ENCODE results near the gene MAP3K20. TPM values are rescaled to one million over a fixed set of nuclear protein-coding genes. Genes with fewer than 3 reads are reported as not detected.
A peak's percentile ranks its signal among the peaks of the same experiment; 100 is the strongest.

Gene MAP3K20
- total and polyA plus RNA-seq, 5 donors, result 86.3 to 327 (median 269) TPM

DNA sequence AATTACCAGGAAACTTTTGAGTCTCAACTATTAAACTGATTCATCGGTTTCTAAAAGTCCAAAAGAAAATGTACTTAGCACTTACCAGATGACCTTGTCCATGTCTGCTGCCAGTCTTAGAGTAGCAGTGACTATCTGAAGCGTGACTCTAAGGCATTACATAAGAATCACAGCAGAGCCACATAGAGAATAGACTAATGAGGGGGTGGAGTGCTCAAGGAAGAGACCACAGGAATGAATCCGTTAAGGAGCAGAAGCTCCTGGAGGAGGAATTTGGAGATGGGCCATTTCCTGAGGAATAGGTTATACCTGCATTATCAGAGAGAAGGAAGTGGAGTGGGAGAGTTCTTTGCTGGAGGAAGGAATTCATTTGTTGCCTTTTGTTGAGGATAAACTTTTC lies 116.0 kb downstream of the MAP3K20 start:
- Histone ChIP-seq H3K4me3 (ENCODE audit: low read length) (no peak overlapping the region), H3K9me3 (ENCODE audit: control insufficient read depth, low read length) (no peaks in the 10 kb centered on the region), H3K27me3 (ENCODE audit: control insufficient read depth, insufficient read depth) (no peaks in the 10 kb centered on the region), H3K27ac (ENCODE audit: low read length) (no peak overlapping the region), H3K4me1 (ENCODE audit: control insufficient read depth, insufficient read depth, low read length) (peaks cover 4% of the 10 kb centered on the region)
- intact Hi-C loops (cut with DNase I), result no loop called here
- WGBS, result 49% methylated on average over 3 of the region's 3 CpGs
- peak; percentile 35 to 69 for ATAC-seq
- no peak for DNase-seq

DNA sequence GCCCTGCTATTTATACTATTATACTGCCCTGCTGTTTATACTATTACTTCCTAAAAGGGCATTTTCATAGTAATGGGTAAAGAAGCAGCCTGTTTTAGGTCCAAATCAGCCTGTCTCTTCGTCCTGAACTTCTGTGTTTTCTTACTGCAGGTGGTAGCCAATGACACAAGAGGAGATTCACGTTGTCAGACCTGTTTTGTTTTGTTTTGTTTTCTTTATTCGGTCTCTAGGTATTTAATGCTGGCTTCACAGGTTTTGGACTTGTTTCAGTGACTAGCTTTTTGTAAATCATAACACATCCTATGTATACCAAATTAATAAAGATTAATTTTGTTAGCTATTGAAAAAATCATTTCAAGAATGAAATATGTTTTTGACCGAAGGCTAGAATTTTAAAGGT lies 116.4 kb downstream of the MAP3K20 start:
- 70% methylated on average over 4 of the region's 4 CpGs for whole genome bisulfite sequencing
- intact Hi-C loops (cut with DNase I), result no loop called here

DNA sequence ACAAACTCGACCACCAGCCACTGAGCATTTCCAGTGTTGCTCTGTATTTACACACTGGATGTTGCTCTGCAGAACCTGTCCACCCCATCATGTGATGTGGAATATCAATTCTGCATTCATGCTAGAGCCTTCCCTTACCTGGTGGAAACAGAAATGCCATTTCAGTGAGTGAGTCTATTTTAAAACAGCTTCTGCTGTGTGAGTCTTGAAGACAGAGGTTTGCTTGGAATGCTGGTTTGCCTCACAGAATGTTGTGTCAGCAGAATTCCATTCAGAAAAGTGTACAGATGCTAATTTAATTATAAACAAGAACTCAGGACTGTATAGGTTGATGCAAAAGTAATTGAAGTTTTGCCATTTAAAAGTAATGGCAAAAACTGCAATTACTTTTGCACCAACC lies 118.3 kb downstream of the MAP3K20 start:
- WGBS, result 87% methylated on average over 1 of the region's 1 CpG
- intact Hi-C loops (cut with DNase I), result no loop called here
- ATAC-seq, result no peak

More for the DNA sequence above, 116.4 kb downstream of the MAP3K20 start:
- Histone ChIP-seq H3K4me1 (ENCODE audit: control insufficient read depth, insufficient read depth, low read length) (peaks cover 6% of the 10 kb centered on the region), H3K27me3 (ENCODE audit: control insufficient read depth, insufficient read depth) (no peaks in the 10 kb centered on the region), H3K9me3 (ENCODE audit: control insufficient read depth, low read length) (no peaks in the 10 kb centered on the region), H3K4me3 (ENCODE audit: low read length) (no peak overlapping the region), H3K27ac (ENCODE audit: low read length) (no peak overlapping the region)
- DNase-seq, result no peak
- no peak for ATAC-seq

GRCh38 chr2:173195100-173195499 lies 119.5 kb downstream of the MAP3K20 start:
- DNase-seq (no peak), ATAC-seq (no peak)
- WGBS, result 48% methylated on average over 3 of the region's 3 CpGs
- H3K4me1 ChIP-seq (ENCODE audit: control insufficient read depth, insufficient read depth, low read length), result peaks cover 2% of the 10 kb centered on the region
- H3K27me3 ChIP-seq (ENCODE audit: control insufficient read depth, insufficient read depth), result no peaks in the 10 kb centered on the region
- no peak overlapping the region for H3K27ac ChIP-seq (ENCODE audit: low read length)
- H3K9me3 ChIP-seq (ENCODE audit: control insufficient read depth, low read length), result no peaks in the 10 kb centered on the region
- H3K4me3 ChIP-seq (ENCODE audit: low read length), result no peak overlapping the region
- intact Hi-C loops (cut with DNase I), result loop anchor here in 1 of 4 donors (5.0 kb wide), 1 partner anchor 118 kb away; the partner anchor contains the start of gene MAP3K20

More for the DNA sequence above, 118.3 kb downstream of the MAP3K20 start:
- Histone ChIP-seq H3K4me3 (ENCODE audit: low read length) (no peak overlapping the region), H3K27ac (ENCODE audit: low read length) (no peak overlapping the region), H3K9me3 (ENCODE audit: control insufficient read depth, low read length) (no peaks in the 10 kb centered on the region), H3K4me1 (ENCODE audit: control insufficient read depth, insufficient read depth, low read length) (peaks cover 2% of the 10 kb centered on the region), H3K27me3 (ENCODE audit: control insufficient read depth, insufficient read depth) (no peaks in the 10 kb centered on the region)
- DNase-seq, result no peak

- 90% methylated on average over 6 of the region's 6 CpGs for WGBS
- no peak for ATAC-seq
- H3K9me3 ChIP-seq (ENCODE audit: control insufficient read depth, low read length), result no peaks in the 10 kb centered on the region
- intact Hi-C loops (cut with DNase I), result loop anchor here in 1 of 4 donors (5.0 kb wide), 1 partner anchor 119 kb away; the partner anchor contains the start of gene MAP3K20
- DNase-seq, result no peak
- H3K4me1 ChIP-seq (ENCODE audit: control insufficient read depth, insufficient read depth, low read length), result peaks cover 2% of the 10 kb centered on the region
- H3K27me3 ChIP-seq (ENCODE audit: control insufficient read depth, insufficient read depth), result no peaks in the 10 kb centered on the region
- H3K27ac ChIP-seq (ENCODE audit: low read length), result no peak overlapping the region
- H3K4me3 ChIP-seq (ENCODE audit: low read length), result no peak overlapping the region
These were observed 120.4 kb downstream of the MAP3K20 start for GRCh38 chr2:173196080-173196479.

GRCh38 chr2:173196638-173197037 lies 121.0 kb downstream of the MAP3K20 start:
- no peak overlapping the region for H3K4me3 ChIP-seq (ENCODE audit: low read length)
- H3K27me3 ChIP-seq (ENCODE audit: control insufficient read depth, insufficient read depth), result no peaks in the 10 kb centered on the region
- 75% methylated on average over 4 of the region's 4 CpGs for WGBS
- H3K9me3 ChIP-seq (ENCODE audit: control insufficient read depth, low read length), result no peaks in the 10 kb centered on the region
- no peak overlapping the region for H3K27ac ChIP-seq (ENCODE audit: low read length)
- intact Hi-C loops (cut with DNase I), result loop anchor here in 1 of 4 donors (5.0 kb wide), 1 partner anchor 119 kb away; the partner anchor contains the start of gene MAP3K20
- ATAC-seq (peak in 1 of 2 donors; percentile 39), DNase-seq (no peak)
- peaks cover 2% of the 10 kb centered on the region for H3K4me1 ChIP-seq (ENCODE audit: control insufficient read depth, insufficient read depth, low read length)

- no peak for DNase-seq
- no peaks in the 10 kb centered on the region for H3K9me3 ChIP-seq (ENCODE audit: control insufficient read depth, low read length)
- H3K27ac ChIP-seq (ENCODE audit: low read length), result no peak overlapping the region
- H3K4me3 ChIP-seq (ENCODE audit: low read length), result no peak overlapping the region
- 96% methylated on average over 7 of the region's 7 CpGs for WGBS
- ATAC-seq, result no peak
- intact Hi-C loops (cut with DNase I), result loop anchor here in 1 of 4 donors (5.0 kb wide), 1 partner anchor 121 kb away; the partner anchor contains the start of gene MAP3K20
- H3K27me3 ChIP-seq (ENCODE audit: control insufficient read depth, insufficient read depth), result no peaks in the 10 kb centered on the region
- H3K4me1 ChIP-seq (ENCODE audit: control insufficient read depth, insufficient read depth, low read length), result peaks cover 2% of the 10 kb centered on the region
These were observed 122.7 kb downstream of the MAP3K20 start for GRCh38 chr2:173198327-173198726.

GRCh38 chr2:173199294-173199693 lies 123.6 kb downstream of the MAP3K20 start:
- no peaks in the 10 kb centered on the region for H3K27me3 ChIP-seq (ENCODE audit: control insufficient read depth, insufficient read depth)
- WGBS, result 35% methylated on average over 1 of the region's 1 CpG
- DNase-seq, result no peak
- no peaks in the 10 kb centered on the region for H3K9me3 ChIP-seq (ENCODE audit: control insufficient read depth, low read length)
- peaks cover 3% of the 10 kb centered on the region for H3K4me1 ChIP-seq (ENCODE audit: control insufficient read depth, insufficient read depth, low read length)
- intact Hi-C loops (cut with DNase I), result loop anchor here in 1 of 4 donors (5.0 kb wide), 1 partner anchor 122 kb away; the partner anchor contains the start of gene MAP3K20
- H3K27ac ChIP-seq (ENCODE audit: low read length), result no peak overlapping the region
- ATAC-seq, result peak; percentile 59 to 87
- H3K4me3 ChIP-seq (ENCODE audit: low read length), result no peak overlapping the region

DNA sequence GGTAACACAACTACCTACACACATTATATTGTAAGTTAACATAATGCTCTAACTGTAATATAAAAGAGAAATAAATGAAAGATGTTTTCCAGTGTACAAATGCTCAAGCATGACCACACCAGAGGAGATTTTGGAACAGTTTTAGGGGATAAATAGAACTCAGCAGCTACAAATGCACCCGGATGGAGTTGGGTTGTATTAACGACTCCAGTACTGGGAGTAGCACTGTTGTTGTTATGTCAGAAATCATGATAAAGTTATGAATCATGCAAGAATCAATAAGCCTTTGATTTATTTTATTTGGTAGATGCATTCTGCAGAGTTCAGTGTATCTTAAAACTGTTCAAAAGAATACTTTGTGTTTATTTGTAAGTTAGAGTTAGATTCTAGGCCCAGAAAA lies 126.9 kb downstream of the MAP3K20 start:
- Histone ChIP-seq H3K9me3 (ENCODE audit: control insufficient read depth, low read length) (no peaks in the 10 kb centered on the region), H3K27me3 (ENCODE audit: control insufficient read depth, insufficient read depth) (no peaks in the 10 kb centered on the region), H3K27ac (ENCODE audit: low read length) (no peak overlapping the region), H3K4me1 (ENCODE audit: control insufficient read depth, insufficient read depth, low read length) (peaks cover 2% of the 10 kb centered on the region), H3K4me3 (ENCODE audit: low read length) (no peak overlapping the region)
- intact Hi-C loops (cut with DNase I), result no loop called here
- ATAC-seq (no peak), DNase-seq (no peak)
- WGBS, result 56% methylated on average over 2 of the region's 2 CpGs

DNA sequence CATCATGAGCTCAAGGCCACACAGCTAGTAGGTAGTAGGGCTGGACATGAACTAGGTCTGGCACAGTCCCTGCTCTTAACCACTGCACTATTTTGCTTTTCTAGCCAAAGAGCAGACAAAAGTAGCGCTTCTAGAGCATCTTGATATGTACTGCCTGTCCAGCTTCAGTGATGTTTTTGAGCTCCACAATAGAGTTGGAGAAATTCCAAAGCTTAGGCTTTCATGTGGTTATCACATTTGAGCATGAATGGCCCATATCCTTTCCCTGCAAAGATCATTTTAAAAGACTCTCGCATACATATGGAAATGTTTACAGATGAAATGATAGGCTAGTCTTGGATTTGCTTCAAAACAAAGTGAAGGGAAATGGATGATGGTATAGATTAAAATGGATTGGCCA lies 128.7 kb downstream of the MAP3K20 start:
- WGBS, result 33% methylated on average over 2 of the region's 2 CpGs
- ATAC-seq (peak in 1 of 2 donors; percentile 28), DNase-seq (no peak)
- Histone ChIP-seq H3K9me3 (ENCODE audit: control insufficient read depth, low read length) (no peaks in the 10 kb centered on the region), H3K4me1 (ENCODE audit: control insufficient read depth, insufficient read depth, low read length) (peaks cover 2% of the 10 kb centered on the region), H3K27ac (ENCODE audit: low read length) (peak overlapping the region; percentile 89), H3K4me3 (ENCODE audit: low read length) (no peak overlapping the region), H3K27me3 (ENCODE audit: control insufficient read depth, insufficient read depth) (no peaks in the 10 kb centered on the region)
- intact Hi-C loops (cut with DNase I), result no loop called here

DNA sequence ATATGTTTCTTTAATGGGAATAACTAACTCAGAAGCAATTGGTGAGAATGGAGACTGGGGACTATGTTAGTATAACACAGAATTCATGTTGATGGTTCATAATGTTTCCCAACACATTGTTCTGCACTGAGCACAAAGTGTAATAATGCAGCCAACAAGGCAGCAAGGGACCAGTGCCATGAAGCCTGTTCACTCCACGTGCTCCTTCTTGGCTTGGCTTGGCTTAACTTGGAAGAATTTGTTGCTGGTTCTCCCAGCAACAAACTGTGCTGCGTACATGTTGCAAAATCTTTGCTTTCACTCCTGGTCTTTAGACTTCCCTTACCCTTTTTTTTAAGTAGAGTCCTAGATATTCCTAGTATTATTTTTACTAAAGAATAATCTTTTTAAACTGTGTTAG lies 129.7 kb downstream of the MAP3K20 start:
- DNase-seq (peak; percentile 81 to 92 (median 84)), ATAC-seq (peak; percentile 96 to 97)
- H3K4me3 ChIP-seq (ENCODE audit: low read length), result no peak overlapping the region
- H3K9me3 ChIP-seq (ENCODE audit: control insufficient read depth, low read length), result no peaks in the 10 kb centered on the region
- WGBS, result 26% methylated on average over 2 of the region's 2 CpGs
- peaks cover 2% of the 10 kb centered on the region for H3K4me1 ChIP-seq (ENCODE audit: control insufficient read depth, insufficient read depth, low read length)
- intact Hi-C loops (cut with DNase I), result loop anchor here in 1 of 4 donors (5.0 kb wide), 2 partner anchors 128 to 178 kb away; partner anchors contain the start of gene MAP3K20
- no peak overlapping the region for H3K27ac ChIP-seq (ENCODE audit: low read length)
- H3K27me3 ChIP-seq (ENCODE audit: control insufficient read depth, insufficient read depth), result no peaks in the 10 kb centered on the region

All from right cardiac atrium (tissue), 5 donors.